Mesendoderm (in vitro differentiated cells): ENCODE results near the gene NBPF9.
"Not testable (repeated sequence)": the region's sequence is repeated elsewhere in the genome, so short reads cannot be mapped to it uniquely, and the experiment has no call there.

Experiments used
- DNase-seq: peaks from one replicate; pipeline ENCODE4 v3.0.0; 2013
- H2AK5ac ChIP-seq: 2 replicates; pipeline ENCODE4 v1.6.1; 2013; ENCODE audit warnings: low read length, inconsistent platforms
- H2BK120ac ChIP-seq: 2 replicates; pipeline ENCODE4 v1.6.1; 2013; ENCODE audit warnings: low read depth, mild to moderate bottlenecking, low read length, moderate library complexity, mixed read lengths
- H2BK15ac ChIP-seq: replicated peaks from 2 replicates; pipeline ENCODE4 v1.6.1; 2013; ENCODE audit warnings: low read depth, mild to moderate bottlenecking, moderate library complexity
- H2BK5ac ChIP-seq: 2 replicates; pipeline ENCODE4 v1.6.1; 2013; ENCODE audit warnings: low read length, inconsistent platforms
- H3K18ac ChIP-seq: 2 replicates; pipeline ENCODE4 v1.6.1; 2013; ENCODE audit warnings: mild to moderate bottlenecking, low read length, mixed read lengths
- H3K23ac ChIP-seq: one replicate; pipeline ENCODE4 v1.6.1; 2013; ENCODE audit warnings: low read length
- H3K27ac ChIP-seq: 2 replicates; pipeline ENCODE4 v1.5.1; 2013; ENCODE audit warnings: low read depth, mild to moderate bottlenecking, inconsistent platforms, low read length, moderate library complexity
- H3K27me3 ChIP-seq: 2 replicates; pipeline ENCODE4 v1.6.1; 2013; ENCODE audit warnings: low read length, control low read depth, mild to moderate bottlenecking, inconsistent platforms; ENCODE audit not compliant: insufficient read depth, poor library complexity
- H3K36me3 ChIP-seq: 2 replicates; pipeline ENCODE4 v1.6.1; 2013; ENCODE audit warnings: low read length, inconsistent platforms; ENCODE audit not compliant: control insufficient read depth, insufficient read depth
- H3K4ac ChIP-seq: one replicate; pipeline ENCODE4 v1.6.1; 2013; ENCODE audit warnings: low read depth, mild to moderate bottlenecking, low read length, moderate library complexity
- H3K4me1 ChIP-seq: 2 replicates; pipeline ENCODE4 v1.6.1; 2013; ENCODE audit warnings: low read depth, low read length, inconsistent platforms; ENCODE audit not compliant: control insufficient read depth
- H3K4me2 ChIP-seq: 2 replicates; pipeline ENCODE4 v1.6.1; 2013; ENCODE audit warnings: low read length
- H3K4me3 ChIP-seq: 2 replicates; pipeline ENCODE4 v1.5.1; 2013; ENCODE audit warnings: mild to moderate bottlenecking, low read length
- H3K56ac ChIP-seq: one replicate; pipeline ENCODE4 v1.6.1; 2013; ENCODE audit warnings: low read length
- H3K79me1 ChIP-seq: 2 replicates; pipeline ENCODE4 v1.6.1; 2013; ENCODE audit warnings: low read length, inconsistent platforms
- H3K79me2 ChIP-seq: 2 replicates; pipeline ENCODE4 v1.6.1; 2013; ENCODE audit warnings: mild to moderate bottlenecking, low read length; ENCODE audit not compliant: control insufficient read depth, insufficient read depth
- H3K9ac ChIP-seq: 2 replicates; pipeline ENCODE4 v1.6.1; 2013; ENCODE audit warnings: low read length, inconsistent platforms
- H4K5ac ChIP-seq: one replicate; pipeline ENCODE4 v1.6.1; 2013; ENCODE audit warnings: low read length
- H4K8ac ChIP-seq: one replicate; pipeline ENCODE4 v1.6.1; 2013; ENCODE audit warnings: low read depth, mild to moderate bottlenecking, control low read depth, low read length, moderate library complexity
- WGBS: extraction: QIAGEN DNeasy Blood & Tissue Kit; methylation state at CpG from one replicate; pipeline ENCODE4 v1.1.7; 2013; ENCODE audit warnings: low lambda C conversion rate, missing lambda C conversion rate; ENCODE audit not compliant: insufficient coverage; ENCODE audit errors: extremely low coverage; 5-methylcytosine and 5-hydroxymethylcytosine counted together

NBPF9 gene

GRCh38 chr1:149098276-149098675, 5.1 kb downstream of the NBPF9 start:
- H2BK120ac ChIP-seq, H2AK5ac ChIP-seq, H3K18ac ChIP-seq, H2BK5ac ChIP-seq, H4K8ac ChIP-seq, H4K5ac ChIP-seq, H3K36me3 ChIP-seq, H2BK15ac ChIP-seq, H3K4me3 ChIP-seq, H3K79me1 ChIP-seq, DNase-seq, H3K23ac ChIP-seq, H3K79me2 ChIP-seq, H3K4me1 ChIP-seq, H3K27me3 ChIP-seq, H3K27ac ChIP-seq, H3K9ac ChIP-seq, H3K4me2 ChIP-seq, H3K4ac ChIP-seq, H3K56ac ChIP-seq: not testable (repeated sequence)
- WGBS = no CpG with 5 or more reads among the region's 8 CpGs

- H2BK120ac ChIP-seq, H4K5ac ChIP-seq, H3K79me2 ChIP-seq, H3K4me2 ChIP-seq, H3K23ac ChIP-seq, H3K18ac ChIP-seq, H3K4me3 ChIP-seq, H4K8ac ChIP-seq, H3K79me1 ChIP-seq, H3K27ac ChIP-seq, H3K9ac ChIP-seq, H2BK5ac ChIP-seq, H3K36me3 ChIP-seq, H2AK5ac ChIP-seq, H2BK15ac ChIP-seq, H3K27me3 ChIP-seq, H3K4ac ChIP-seq, H3K56ac ChIP-seq, H3K4me1 ChIP-seq, DNase-seq: not testable (repeated sequence)
- no CpG with 5 or more reads among the region's 6 CpGs for WGBS
These were observed 10.2 kb downstream of the NBPF9 start for GRCh38 chr1:149093155-149093554.

DNA sequence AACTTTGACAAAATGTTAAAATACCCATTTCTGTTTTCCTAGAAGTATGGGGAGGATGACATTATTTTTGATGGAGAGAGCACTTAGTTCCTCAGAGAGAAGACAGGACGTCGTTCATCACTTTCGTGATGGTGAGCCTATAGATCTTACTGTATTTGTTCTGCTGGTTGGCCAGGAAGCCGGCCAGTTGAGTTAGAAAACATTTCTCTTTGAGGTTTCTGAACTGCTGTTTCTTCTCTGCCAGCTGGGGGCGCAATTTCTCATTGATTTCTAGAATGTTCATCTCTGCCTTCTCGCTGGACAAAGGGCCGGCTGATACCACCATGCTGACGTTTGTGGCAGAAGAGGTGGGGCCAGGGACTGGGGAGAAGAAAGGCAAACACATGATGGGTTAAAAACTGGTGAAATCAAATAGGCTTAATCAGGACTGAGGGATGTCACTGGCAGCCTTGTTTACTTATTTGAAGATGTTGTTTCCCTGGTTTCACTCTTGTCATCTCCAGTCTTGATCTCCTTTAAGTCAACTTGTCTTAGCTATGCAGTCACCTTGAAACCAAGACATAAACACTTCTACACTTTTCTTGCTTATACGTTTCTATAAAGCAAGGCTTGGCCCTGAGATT, 27.7 kb downstream of the NBPF9 start:
- H3K79me2 ChIP-seq, H2AK5ac ChIP-seq, H2BK120ac ChIP-seq, H3K4me3 ChIP-seq, H3K79me1 ChIP-seq, H3K4me1 ChIP-seq, DNase-seq, H3K18ac ChIP-seq, H4K8ac ChIP-seq, H3K9ac ChIP-seq, H3K23ac ChIP-seq, H3K27me3 ChIP-seq, H3K4me2 ChIP-seq, H3K4ac ChIP-seq, H3K36me3 ChIP-seq, H3K27ac ChIP-seq, H2BK5ac ChIP-seq, H2BK15ac ChIP-seq, H4K5ac ChIP-seq, H3K56ac ChIP-seq: not testable (repeated sequence)
- WGBS = no CpG with 5 or more reads among the region's 9 CpGs

- H3K79me1 ChIP-seq, H3K4ac ChIP-seq, H2BK5ac ChIP-seq, H3K18ac ChIP-seq, H3K56ac ChIP-seq, H3K79me2 ChIP-seq, H3K27me3 ChIP-seq, H3K4me2 ChIP-seq, H4K8ac ChIP-seq, H3K4me3 ChIP-seq, H2BK120ac ChIP-seq, H3K9ac ChIP-seq, H4K5ac ChIP-seq, H3K23ac ChIP-seq, H3K4me1 ChIP-seq, H3K36me3 ChIP-seq, DNase-seq, H2AK5ac ChIP-seq, H3K27ac ChIP-seq, H2BK15ac ChIP-seq: not testable (repeated sequence)
- WGBS = no CpG with 5 or more reads among the region's 3 CpGs
These were observed 38.7 kb downstream of the NBPF9 start for GRCh38 chr1:149064611-149065010.

DNA sequence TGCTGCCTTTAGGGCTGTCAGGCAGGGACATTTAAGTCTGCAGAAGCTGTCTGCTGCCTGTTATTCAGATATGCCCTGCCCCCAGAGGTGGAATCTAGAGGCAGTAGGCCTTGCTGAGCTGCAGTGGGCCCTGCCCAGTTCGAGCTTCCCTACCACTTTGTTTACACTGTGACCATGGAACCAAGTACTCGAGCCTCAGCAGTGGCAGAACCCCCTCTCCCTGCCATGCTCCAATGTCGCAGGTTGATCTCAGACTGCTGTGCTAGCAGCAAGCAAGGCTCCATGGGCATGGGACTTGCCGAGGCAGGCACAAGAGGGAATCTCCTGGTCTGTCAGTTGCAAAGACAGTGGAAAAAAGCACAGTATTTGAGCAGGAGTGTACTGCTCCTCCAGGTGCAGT, 60.3 kb downstream of the NBPF9 start:
- not testable (repeated sequence) for H3K79me1 ChIP-seq, H3K18ac ChIP-seq, H3K23ac ChIP-seq, H3K56ac ChIP-seq, H3K36me3 ChIP-seq, DNase-seq, H4K5ac ChIP-seq, H2BK15ac ChIP-seq, H3K27ac ChIP-seq, H3K4ac ChIP-seq, H3K4me2 ChIP-seq, H3K4me1 ChIP-seq, H2AK5ac ChIP-seq, H2BK5ac ChIP-seq, H2BK120ac ChIP-seq, H3K9ac ChIP-seq, H3K79me2 ChIP-seq, H3K4me3 ChIP-seq, H4K8ac ChIP-seq, H3K27me3 ChIP-seq
- WGBS = no CpG with 5 or more reads among the region's 4 CpGs

DNA sequence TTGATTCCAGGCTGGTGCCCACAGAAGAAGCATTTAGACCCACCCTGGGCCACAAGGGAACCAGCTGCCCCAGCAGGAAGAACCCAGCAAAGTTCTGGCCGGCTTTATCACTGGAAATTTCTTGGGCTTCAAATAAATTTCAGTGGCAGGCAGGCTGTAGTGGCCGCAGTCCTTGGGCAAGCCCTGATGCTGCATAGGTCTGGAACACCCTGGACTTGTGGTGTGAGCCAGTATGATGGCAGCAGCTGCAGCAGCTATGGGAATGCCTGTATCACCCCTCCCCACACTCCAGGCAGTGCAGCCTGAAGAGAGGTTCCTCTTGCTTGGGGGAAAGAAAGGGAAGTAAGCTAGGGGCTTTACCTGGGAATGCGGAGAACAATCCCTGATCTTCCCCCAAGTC, 69.4 kb downstream of the NBPF9 start:
- no CpG with 5 or more reads among the region's 3 CpGs for WGBS
- DNase-seq, H2AK5ac ChIP-seq, H3K4me2 ChIP-seq, H4K8ac ChIP-seq, H3K36me3 ChIP-seq, H3K27me3 ChIP-seq, H4K5ac ChIP-seq, H2BK120ac ChIP-seq, H3K4me3 ChIP-seq, H3K79me2 ChIP-seq, H3K4me1 ChIP-seq, H3K18ac ChIP-seq, H2BK5ac ChIP-seq, H2BK15ac ChIP-seq, H3K9ac ChIP-seq, H3K79me1 ChIP-seq, H3K56ac ChIP-seq, H3K27ac ChIP-seq, H3K23ac ChIP-seq, H3K4ac ChIP-seq: not testable (repeated sequence)
